ENCODE measurements around the gene KEL.
"Not testable (repeated sequence)": the region's sequence is repeated elsewhere in the genome, so short reads cannot be mapped to it uniquely, and the experiment has no call there.

The KEL gene, protein sequence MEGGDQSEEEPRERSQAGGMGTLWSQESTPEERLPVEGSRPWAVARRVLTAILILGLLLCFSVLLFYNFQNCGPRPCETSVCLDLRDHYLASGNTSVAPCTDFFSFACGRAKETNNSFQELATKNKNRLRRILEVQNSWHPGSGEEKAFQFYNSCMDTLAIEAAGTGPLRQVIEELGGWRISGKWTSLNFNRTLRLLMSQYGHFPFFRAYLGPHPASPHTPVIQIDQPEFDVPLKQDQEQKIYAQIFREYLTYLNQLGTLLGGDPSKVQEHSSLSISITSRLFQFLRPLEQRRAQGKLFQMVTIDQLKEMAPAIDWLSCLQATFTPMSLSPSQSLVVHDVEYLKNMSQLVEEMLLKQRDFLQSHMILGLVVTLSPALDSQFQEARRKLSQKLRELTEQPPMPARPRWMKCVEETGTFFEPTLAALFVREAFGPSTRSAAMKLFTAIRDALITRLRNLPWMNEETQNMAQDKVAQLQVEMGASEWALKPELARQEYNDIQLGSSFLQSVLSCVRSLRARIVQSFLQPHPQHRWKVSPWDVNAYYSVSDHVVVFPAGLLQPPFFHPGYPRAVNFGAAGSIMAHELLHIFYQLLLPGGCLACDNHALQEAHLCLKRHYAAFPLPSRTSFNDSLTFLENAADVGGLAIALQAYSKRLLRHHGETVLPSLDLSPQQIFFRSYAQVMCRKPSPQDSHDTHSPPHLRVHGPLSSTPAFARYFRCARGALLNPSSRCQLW

DNA sequence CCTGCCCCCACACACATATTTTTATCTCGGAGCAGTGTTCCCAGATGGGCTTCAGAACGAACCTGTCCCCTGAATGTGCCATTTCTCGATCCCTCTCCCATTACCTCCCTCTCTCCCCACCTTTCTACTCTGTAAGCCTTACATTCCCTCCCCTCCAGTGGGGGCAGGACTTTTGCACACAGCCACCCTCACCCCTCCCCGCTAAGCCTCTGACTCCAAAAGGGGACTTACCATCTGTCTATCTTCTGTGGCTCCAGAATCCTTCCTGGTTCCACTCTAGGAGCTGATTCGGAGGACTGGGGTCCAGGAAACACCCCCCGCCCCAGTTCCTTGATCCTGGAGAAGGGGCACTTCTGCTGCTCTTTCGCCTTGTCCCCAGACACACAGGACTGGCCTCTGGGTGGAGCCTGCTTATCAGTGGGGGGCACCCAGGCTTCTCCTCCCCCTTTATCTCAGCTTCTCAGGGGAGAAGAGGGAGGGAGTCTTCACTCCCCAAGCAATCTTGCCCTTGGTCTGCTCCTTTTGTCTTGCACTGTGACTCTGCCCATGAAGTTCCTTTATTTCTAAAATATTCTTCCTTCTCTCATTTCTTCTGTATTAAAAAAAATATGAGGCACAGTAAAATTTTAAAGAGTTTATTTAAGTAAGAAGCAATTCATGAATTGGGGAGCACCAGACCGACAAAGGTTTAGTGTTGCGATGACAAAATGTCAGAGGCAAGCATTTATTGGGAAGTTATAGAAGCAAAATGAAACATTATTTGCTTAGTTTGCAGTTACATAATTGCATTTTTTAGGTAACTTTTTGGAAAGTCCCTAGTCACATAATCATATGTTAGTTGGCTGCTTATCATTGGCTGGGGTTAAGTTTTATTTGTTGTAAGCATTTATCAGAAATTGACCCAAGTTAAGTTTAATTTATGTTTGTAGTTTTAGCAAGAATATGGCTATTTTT is at the start of gene KEL:
KEL (minus strand) TSS at position 391 of the 954 bp plus-strand sequence; CDS start at position 234, 157 bp downstream.
- no peak for DNase-seq

DNA sequence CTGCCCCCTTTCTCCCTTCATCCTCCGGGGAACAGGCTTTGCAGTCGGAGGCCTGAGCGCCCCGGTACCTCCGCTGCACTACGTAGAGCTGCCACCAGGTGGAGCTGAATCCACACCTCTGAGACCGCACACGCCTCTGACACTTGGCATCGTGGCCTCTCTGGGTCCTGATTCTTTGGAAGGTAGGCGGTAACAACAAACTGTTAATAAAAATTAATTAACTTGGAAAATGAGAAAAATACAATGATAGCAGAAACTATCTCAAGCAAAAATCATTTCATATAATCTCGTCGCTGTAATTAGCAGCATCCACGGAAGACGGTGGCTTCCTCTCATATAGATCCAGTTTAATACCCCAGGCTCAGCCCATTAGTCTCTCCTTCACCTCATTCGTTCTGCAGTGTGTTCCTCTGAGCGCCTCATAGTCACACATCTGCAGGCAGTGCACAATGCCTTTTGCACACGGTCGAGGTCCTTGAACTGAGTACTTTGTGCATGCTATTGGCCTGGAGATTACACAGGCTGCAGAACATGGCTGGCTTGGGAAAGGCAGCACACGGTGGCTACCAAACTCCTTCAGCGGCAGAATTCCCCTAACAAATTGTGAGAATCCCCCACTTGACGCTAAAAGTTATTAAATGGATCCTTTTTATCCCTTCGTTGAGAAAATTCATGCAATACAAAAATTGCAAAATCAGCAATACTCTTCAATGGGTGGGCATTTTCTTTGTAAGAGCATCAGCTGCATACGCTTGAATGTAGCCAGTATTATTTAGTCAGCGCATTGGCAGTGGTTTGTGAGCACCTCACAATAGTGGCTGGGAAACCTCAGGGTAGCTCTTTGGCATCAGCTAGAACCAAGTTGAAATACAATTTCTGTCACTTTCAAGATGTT is 46.1 kb upstream of the KEL start:
- peak in 50 of 51 donors; percentile 11 to 84 (median 51) for DNase-seq

DNA sequence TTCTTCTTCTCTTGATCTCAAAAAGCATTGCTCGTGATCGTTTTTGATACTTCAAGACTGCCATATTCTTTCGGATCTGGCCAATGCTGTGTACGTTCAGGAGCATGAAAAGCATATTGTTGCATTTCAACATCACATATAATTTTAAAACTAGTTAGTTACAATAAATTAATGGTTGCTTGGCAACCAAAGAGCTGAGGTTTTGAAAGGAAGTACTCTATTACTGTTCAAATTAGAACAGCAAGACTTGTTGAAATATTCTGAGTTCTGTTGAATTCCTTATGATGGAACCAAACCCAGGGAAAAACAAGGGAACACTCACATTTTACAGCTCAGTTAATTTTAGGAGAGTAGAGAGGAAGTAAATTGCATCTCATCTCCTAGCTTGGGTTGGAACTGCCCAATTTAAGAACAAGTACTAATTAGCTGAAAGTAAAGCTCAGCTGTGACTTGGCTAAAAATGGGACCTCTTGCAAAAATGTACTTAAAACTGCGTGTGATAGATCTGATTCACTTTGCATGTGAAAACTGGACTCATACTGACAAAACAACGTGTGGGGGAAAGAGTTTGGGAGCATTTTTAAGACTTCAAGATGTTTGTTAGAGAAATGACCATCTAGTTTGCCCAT is 43.6 kb upstream of the KEL start:
- peak in 1 of 51 donors; percentile 49 for DNase-seq

DNA sequence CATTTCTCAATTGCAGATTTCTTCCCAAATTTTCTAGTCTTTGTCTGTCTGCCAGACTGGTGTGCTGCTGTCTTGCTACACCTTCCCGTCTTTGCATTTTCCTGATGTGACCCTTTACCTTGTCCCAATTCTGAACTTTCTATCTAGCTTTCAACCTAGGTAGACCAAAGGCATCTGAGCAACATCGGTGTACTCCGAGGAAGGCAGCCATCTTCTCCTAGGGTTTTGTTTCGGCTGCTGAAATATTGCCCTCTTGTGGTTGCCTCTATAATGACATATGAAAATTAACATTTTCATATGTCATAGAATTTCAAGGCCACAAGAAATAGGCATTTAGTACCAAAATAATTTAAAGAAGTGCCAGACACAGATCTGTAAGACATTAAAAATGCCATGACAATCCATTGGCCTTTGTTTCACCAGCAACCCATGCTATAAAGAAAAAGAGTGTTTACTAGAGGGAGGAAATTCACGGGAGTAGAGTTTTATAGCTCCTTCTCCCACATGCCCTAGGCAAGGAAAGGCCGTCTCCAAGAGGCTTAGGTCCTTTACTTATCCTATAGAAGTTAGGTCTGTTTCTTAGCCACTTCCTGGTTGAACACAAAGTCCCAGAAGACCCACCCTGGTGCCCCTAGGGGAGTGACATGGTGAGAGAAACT is 41.4 kb upstream of the KEL start:
- DNase-seq, result peak in 3 of 51 donors; percentile 1 to 16 (median 6)

DNA sequence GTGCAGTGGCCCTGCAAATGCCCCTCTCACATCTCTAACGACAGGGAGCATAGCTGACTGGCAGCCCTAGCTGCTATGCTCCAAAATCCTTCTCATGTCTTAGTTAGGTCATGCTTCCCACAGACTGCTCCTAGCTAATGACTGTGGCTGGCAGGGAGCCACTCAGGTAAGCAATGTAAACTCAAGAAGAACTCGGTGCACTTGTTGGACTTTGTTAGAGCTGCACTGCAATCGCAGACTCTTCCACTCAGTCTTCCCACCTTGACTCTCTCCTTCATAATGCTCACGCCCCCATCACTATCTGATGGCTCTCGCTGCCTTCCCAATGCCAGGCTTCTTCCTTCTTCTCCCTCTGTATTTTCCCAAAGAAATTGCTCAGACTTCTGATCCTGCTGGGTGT is 40.7 kb upstream of the KEL start:
- DNase-seq, result no peak

DNA sequence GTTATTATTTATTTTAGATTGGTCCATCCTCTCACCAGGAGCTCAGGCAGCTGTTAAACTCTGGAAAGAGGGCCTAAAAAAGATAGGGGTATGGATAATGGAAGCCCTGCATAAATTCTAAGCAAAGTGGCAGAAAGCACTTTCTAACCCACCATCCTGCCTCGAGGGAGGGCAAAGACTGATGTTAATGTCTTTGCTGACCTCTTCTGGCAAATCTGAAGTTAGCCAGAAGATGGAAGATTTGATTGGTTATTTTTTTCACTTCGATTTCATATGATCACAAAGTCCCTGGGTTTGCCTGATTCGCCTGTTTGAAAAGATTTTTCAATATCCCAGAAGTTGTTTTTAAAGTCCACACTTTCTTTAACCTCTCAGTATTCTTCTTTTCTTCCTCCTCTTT is 39.9 kb upstream of the KEL start:
- no peak for DNase-seq

DNA sequence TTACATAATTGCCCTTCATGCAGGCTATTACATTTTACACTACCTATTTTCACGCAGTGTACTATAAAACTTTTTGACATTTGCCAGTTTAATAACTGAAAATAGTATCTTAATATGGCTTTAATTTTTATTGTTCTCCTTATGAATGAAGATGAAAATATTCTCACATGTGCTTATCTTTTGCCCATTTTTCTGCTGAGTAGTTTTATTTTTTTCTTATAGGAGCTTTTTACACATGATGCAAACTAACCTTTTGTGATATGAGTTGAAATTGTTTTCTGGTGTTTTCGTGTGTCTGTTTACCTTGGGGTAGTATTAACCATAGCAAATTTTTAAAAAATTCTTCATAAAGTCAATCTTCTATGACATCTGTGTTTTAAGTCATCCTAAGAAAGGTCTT is 38.5 kb upstream of the KEL start:
- no peak for DNase-seq

DNA sequence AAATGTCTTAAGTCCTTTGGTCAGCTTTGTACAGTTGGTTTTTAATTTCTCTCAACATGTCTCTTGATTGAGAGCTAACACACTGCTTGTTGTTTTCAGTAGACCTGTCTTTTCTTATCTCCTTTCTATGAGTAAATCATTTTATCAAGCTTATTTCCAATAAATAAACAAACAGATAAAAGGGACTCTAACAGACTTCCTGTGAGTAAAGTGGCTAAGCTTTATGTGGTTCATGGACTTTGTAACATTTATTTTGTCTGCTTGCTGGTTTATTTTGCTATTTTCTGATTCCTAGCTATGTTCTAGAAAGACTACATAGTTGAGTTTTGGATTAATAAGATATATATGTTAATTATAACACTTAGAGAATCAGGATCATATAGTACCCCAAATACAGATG is 37.6 kb upstream of the KEL start:
- no peak for DNase-seq

DNA sequence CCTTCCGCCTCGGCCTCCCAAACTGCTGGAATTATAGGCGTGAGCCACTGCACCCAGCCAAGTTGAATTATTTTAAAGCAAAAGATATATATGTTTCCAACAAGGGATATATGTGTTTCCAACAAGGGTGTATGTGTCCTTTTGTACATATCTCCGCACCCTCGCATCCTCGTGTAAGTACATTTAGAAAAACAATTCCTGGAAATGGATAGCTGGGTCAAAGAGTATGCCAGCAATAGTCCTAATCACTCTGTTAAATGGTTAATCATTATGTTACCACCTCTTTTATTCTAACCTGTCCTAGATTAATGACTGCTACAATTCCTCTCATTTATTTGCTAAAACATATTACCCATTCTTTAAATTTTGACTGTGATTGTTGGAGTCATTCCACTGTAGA is 36.8 kb upstream of the KEL start:
- DNase-seq, result no peak

DNA sequence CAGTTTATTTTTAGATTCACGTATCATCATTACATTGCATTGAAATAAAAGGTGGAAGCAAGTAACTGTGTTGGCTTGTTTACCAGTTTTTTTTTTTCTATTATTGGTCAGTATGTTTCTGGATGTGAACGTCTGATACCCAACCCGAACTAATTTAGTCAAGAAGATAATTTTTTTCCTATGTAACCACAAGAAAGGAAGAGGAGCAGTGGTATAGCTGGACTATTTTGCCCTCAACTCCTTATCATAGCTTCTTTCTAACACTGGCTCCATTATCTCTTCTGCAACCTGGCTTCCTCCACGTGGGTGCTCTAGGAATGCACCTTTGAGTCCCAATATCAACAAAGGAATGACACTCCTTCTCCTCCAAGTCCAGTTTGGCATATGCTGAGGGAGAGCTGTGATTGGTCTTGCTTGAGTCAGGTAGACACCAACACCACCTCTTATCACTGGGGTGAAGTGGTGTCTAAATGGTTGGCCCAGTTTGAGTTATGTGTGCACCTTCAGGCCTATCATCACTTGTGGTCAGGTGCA is 35.4 kb upstream of the KEL start:
- DNase-seq, result no peak

DNA sequence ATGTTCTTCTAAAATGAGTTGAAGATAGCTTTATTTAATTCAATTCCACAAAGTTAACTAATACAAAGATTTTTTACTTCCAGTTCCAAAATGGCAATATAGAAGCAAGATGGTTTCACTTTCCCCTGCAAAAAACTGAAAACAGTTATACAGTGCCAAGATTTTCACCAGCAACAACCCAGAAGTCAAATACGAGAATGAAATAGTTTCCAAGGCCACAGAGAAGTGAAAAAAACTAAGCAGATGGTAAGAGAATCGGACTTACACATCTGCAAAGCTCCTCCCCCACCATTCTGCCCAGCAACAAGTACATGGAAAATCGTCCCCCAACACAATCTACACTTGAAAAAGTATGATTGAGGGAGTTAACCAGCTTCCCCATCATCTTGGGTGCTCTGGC is 30.3 kb upstream of the KEL start:
- no peak for DNase-seq

DNA sequence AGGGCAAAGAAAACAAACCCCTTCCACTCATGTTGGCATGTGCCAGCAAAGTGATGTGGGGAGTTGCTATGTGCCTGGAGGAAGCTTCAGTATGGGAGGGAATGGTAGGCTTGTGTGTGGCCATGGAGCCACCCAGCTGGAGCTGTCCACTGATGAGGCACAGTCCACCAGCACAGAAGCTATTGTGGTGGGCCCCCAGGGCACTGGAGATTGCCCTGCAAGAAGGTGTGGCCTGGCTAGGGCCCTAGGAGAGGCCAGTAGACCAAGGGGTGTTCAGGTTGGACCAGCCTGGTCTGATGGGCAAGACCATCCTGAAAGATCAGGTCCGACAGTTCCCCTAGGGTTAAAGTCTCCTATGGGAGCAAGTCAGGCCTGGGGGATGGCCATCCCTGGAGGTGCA is 22.1 kb upstream of the KEL start:
- DNase-seq, result no peak

DNA sequence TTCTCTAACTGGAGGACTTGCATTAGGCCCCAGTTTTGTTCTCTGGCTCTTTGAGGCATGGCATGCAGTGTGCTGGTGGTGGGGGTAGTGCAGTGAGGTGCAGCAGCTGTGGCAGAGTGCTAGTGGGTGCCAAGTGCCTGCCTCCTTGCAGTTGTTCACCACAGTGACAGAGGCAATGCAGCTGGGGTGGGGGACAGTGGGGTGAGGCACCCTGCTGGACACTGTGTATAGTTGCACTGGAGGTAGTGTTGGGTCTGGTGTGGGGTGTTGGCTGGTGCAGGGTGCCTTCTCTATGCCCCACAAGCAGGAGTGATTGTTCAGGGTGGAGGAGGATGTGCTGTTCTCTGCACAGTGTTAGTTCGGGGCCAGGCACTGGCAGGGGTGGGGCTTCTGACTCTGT is 21.7 kb upstream of the KEL start:
- DNase-seq, result no peak

DNA sequence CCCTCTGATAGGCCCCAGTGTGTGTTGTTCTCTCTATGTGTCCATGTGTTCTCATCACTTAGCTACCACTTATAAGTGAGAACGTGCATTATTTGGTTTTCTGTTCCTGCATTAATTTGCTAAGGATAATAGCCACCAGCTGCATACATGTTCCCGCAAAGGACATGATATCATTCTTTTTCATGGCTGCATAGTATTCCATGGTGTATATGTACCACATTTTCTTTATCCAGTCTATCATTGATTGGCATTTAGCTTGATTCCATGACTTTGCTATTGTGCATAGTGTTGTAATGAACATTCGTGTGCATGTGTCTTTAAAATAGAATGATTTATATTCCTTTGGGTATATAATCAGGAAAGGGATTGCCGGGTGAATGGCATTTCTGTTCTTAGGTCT is 16.2 kb upstream of the KEL start:
- DNase-seq, result not testable (repeated sequence)

DNA sequence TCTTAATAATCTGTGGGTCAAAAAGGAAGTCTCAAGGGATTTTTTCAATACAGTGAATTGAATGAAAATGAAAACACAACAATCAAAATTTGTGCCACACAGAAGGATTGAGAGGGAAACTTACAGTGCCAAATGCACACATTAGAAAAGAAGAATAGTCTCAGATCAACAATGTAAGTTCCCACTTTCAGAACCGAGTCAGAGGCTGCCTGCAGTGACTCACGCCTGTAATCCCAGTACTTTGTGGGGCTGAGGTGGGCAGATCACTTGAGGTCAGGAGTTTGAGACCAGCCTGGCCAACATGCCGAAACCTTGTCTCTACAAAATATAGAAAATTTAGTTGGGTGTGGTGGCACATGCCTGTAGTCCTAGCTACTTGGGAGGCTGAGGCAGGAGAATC is 12.5 kb upstream of the KEL start:
- no peak for DNase-seq

DNA sequence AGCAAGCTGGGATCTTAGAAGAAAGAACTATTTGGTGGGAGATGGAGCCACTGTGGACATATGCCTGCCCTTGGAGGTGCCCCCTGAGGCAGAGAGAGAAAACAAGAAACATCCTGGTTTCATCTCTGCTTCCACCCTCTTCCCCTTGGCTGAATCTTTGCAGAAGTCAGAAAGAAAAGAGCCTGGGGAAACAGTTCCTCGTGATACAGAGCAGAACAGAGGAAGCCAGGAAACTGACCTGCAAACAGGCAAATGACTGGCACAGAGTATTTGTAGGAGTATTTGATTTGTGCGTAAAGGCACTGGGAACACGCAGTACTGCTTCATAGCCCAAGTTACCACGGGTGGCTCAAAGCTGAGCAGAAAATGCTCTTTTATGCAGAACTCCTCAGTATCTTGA is 7.0 kb upstream of the KEL start:
- no peak for DNase-seq

DNA sequence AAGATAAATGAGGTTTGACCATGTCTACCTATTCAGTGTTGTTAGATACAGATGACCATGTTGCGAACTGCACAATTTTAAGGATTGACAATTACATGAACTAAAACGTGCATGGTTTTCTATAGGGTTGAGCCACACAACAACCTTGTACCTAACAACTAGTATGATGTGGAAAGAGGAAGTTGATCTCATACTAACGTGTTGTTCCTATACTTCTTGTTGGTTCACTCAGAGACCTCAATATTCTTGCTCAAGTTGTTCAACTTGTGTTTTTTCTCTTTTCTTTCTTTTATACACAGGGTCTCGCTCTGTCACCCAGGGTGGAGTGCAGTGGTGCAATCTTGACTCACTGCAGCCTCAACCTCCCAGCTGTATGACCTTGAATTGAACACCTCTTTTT is 6.1 kb upstream of the KEL start:
- DNase-seq, result no peak

DNA sequence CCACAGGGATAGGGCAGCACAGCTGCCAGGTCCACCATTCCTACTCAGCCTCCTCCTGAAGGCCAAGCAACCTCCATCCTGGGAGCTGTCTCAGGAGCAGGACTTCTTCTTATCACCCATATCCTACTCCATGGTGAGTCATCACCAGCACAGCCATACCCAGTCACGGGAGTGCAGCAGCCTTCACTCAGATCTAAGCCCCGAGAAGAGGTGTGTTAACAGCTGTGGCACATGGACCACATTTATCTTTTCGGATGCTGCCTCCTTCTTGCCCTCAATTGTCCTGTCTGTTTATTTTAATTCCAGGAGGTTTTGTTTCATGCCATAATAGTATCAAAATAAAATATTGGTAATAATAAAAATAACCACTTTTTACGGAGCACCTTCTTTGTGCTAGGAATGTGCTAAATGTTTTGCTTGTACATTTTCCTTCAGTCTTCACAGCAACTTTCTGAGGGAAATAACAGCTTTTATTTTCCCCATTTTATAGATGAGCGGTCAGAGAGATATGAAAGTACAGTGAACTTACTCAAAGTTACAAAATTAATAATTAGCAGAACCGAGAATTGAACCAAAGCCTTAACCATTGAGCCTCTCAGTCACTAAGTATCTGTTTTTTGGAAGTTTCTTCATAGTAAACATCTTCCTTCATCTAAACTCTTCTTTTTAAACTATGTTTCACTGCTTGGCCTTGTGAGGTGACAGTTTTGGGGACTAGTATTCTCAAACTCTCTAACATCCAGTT is 2.5 kb upstream of the KEL start:
- DNase-seq, result no peak

DNA sequence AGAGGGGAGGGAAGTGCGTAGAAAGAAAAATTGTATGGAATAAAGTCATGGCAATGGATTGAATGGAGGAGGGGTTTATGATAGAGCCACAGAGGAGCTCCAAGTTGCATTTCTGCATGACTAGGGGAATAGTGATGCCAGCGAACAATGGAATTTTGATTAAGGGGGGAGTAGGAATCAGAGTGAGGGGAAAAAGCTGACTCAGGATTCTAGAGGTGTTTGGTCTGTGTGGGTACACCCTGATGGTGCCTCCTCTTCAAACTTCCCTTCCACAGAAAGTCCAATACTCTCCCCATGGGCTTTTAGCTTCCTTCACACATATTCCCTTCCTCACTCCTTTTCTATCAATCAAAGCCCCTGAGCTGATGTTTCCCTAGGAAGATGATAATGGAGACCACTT is 1.8 kb upstream of the KEL start:
- DNase-seq, result no peak
